Hepatocyte (in vitro differentiated cells): ENCODE data around the gene PIK3R1. TPM values are rescaled to one million over a fixed set of nuclear protein-coding genes. Genes with fewer than 3 reads are reported as not detected.

Experiments used
- DNase-seq: peaks from one replicate; pipeline ENCODE4 v3.0.0-alpha.2; 2016; ENCODE audit warnings: low spot score
- H2AFZ ChIP-seq: fragments of 200-600 bp; sonication (generic); 2 replicates; pipeline ENCODE4 v1.6.0; 2016; ENCODE audit warnings: antibody characterized with exemption, mild to moderate bottlenecking
- H3K27ac ChIP-seq: fragments of 200-600 bp; sonication (generic); 2 replicates; pipeline ENCODE4 v1.5.1; 2016; ENCODE audit warnings: mild to moderate bottlenecking
- H3K27me3 ChIP-seq: fragments of 200-600 bp; sonication (generic); 2 replicates; pipeline ENCODE4 v1.6.1; 2016
- H3K36me3 ChIP-seq: fragments of 200-600 bp; sonication (generic); replicated peaks from 2 replicates; pipeline ENCODE4 v1.5.1; 2016; ENCODE audit warnings: low read depth; ENCODE audit not compliant: insufficient read depth
- H3K4me1 ChIP-seq: fragments of 200-600 bp; sonication (generic); 2 replicates; pipeline ENCODE4 v1.5.1; 2016; ENCODE audit warnings: mild to moderate bottlenecking, moderate library complexity; ENCODE audit not compliant: insufficient read depth
- H3K4me2 ChIP-seq: fragments of 200-600 bp; sonication (generic); 2 replicates; pipeline ENCODE4 v1.6.0; 2016
- H3K4me3 ChIP-seq: fragments of 200-600 bp; sonication (generic); 2 replicates; pipeline ENCODE4 v1.5.1; 2016; ENCODE audit warnings: mild to moderate bottlenecking
- H3K79me2 ChIP-seq: fragments of 200-600 bp; sonication (generic); 2 replicates; pipeline ENCODE4 v1.6.0; 2017; ENCODE audit warnings: mild to moderate bottlenecking
- H3K9me2 ChIP-seq: fragments of 200-600 bp; sonication (generic); replicated peaks from 2 replicates; pipeline ENCODE4 v1.6.0; 2017; ENCODE audit warnings: mild to moderate bottlenecking; ENCODE audit not compliant: insufficient read depth
- H3K9me3 ChIP-seq: fragments of 200-600 bp; sonication (generic); 2 replicates; pipeline ENCODE4 v1.5.1; 2016; ENCODE audit warnings: low read depth, mild to moderate bottlenecking
- H4K20me1 ChIP-seq: fragments of 200-600 bp; sonication (generic); 2 replicates; pipeline ENCODE4 v1.6.0; 2016; ENCODE audit warnings: mild to moderate bottlenecking; ENCODE audit not compliant: insufficient read depth, poor library complexity, severe bottlenecking
- CTCF ChIP-seq: fragments of 200-600 bp; sonication (generic); IDR thresholded peaks from 2 replicates; pipeline ENCODE4 v1.5.1; 2016; ENCODE audit warnings: antibody characterized with exemption, mild to moderate bottlenecking; ENCODE audit not compliant: poor library complexity
- EZH2 ChIP-seq: fragments of 200-600 bp; sonication (generic); IDR thresholded peaks from 2 replicates; pipeline ENCODE4 v1.6.1; 2016; ENCODE audit warnings: antibody characterized with exemption, mild to moderate bottlenecking, borderline replicate concordance
- EZH2phosphoT487 ChIP-seq: fragments of 200-600 bp; sonication (generic); IDR thresholded peaks from one replicate; pipeline ENCODE4 v1.6.1; 2018; ENCODE audit warnings: antibody characterized with exemption, mild to moderate bottlenecking, low read depth, moderate library complexity; ENCODE audit not compliant: unreplicated experiment, severe bottlenecking
- WGBS: methylation state at CpG from one replicate; pipeline ENCODE4 v1.1.6; 2016; ENCODE audit warnings: low lambda C conversion rate; ENCODE audit errors: missing lambda C conversion rate; 5-methylcytosine and 5-hydroxymethylcytosine counted together
- polyA plus RNA-seq: library from polyadenylated mRNA; unstranded; fragments of >200 nt; fragmentation: Nextera tagmentation; extraction: Ambion mirVana; gene quantifications from 2 replicates; pipeline ENCODE4 v1.2.1, GENCODE V29; 2016
- total RNA-seq: library from RNA; depleted of rRNA; stranded (reverse); fragments of >200 nt; gene quantifications from 2 replicates; pipeline ENCODE4 v1.2.3, GENCODE V29; 2014

Gene PIK3R1
- total and polyA plus RNA-seq, 2 experiments from 2014 or later = 38.9 to 109 TPM

GRCh38 chr5:68268852-68269130 lies 53.2 kb downstream of the PIK3R1 start:
- peaks cover 79% of the 10 kb centered on the region for H4K20me1 ChIP-seq
- no peak for DNase-seq
- no peaks in the 10 kb centered on the region for H3K27me3 ChIP-seq
- TF ChIP-seq CTCF = no peak
- TF ChIP-seq EZH2phosphoT487 = no peak
- TF ChIP-seq EZH2 = no peak
- H3K36me3 ChIP-seq = no peaks in the 10 kb centered on the region
- no peak overlapping the region for H3K4me3 ChIP-seq
- H3K9me2 ChIP-seq = no peaks in the 10 kb centered on the region
- 98% methylated on average over 5 of the region's 5 CpGs for whole genome bisulfite sequencing
- H2AFZ ChIP-seq = no peak overlapping the region
- H3K79me2 ChIP-seq = peaks cover 99% of the 10 kb centered on the region
- H3K4me2 ChIP-seq = no peak overlapping the region
- H3K4me1 ChIP-seq = peaks cover 54% of the 10 kb centered on the region
- no peak overlapping the region for H3K27ac ChIP-seq
- no peaks in the 10 kb centered on the region for H3K9me3 ChIP-seq

GRCh38 chr5:68269820-68270219 lies 54.3 kb downstream of the PIK3R1 start:
- Histone ChIP-seq H3K27me3 (no peaks in the 10 kb centered on the region), H2AFZ (no peak overlapping the region), H3K4me1 (peaks cover 48% of the 10 kb centered on the region), H3K27ac (no peak overlapping the region), H3K9me3 (no peaks in the 10 kb centered on the region), H3K9me2 (no peaks in the 10 kb centered on the region), H3K4me2 (no peak overlapping the region), H3K4me3 (no peak overlapping the region), H3K79me2 (peaks cover 99% of the 10 kb centered on the region), H3K36me3 (no peaks in the 10 kb centered on the region), H4K20me1 (peaks cover 84% of the 10 kb centered on the region)
- WGBS = 99% methylated on average over 2 of the region's 2 CpGs
- TF ChIP-seq EZH2phosphoT487 (no peak), CTCF (no peak), EZH2 (no peak)
- no peak for DNase-seq

- Histone ChIP-seq H3K27me3 (no peaks in the 10 kb centered on the region), H2AFZ (no peak overlapping the region), H3K9me3 (no peaks in the 10 kb centered on the region), H3K27ac (no peak overlapping the region), H3K9me2 (no peaks in the 10 kb centered on the region), H3K36me3 (no peaks in the 10 kb centered on the region), H3K79me2 (peaks cover 99% of the 10 kb centered on the region), H3K4me3 (no peak overlapping the region), H4K20me1 (peaks cover 77% of the 10 kb centered on the region), H3K4me1 (peaks cover 42% of the 10 kb centered on the region), H3K4me2 (no peak overlapping the region)
- no peak for TF ChIP-seq EZH2phosphoT487
- TF ChIP-seq EZH2 = no peak
- no peak for TF ChIP-seq CTCF
- no peak for DNase-seq
Measured at GRCh38 chr5:68270399-68270975, 54.9 kb downstream of the PIK3R1 start.

GRCh38 chr5:68271124-68271523 lies 55.6 kb downstream of the PIK3R1 start:
- TF ChIP-seq EZH2 = no peak
- no peak for TF ChIP-seq EZH2phosphoT487
- Histone ChIP-seq H3K9me2 (no peaks in the 10 kb centered on the region), H3K36me3 (no peaks in the 10 kb centered on the region), H3K4me2 (no peak overlapping the region), H3K79me2 (peaks cover 99% of the 10 kb centered on the region), H3K9me3 (no peaks in the 10 kb centered on the region), H3K27ac (no peak overlapping the region), H3K4me1 (peaks cover 35% of the 10 kb centered on the region), H3K27me3 (no peaks in the 10 kb centered on the region), H2AFZ (no peak overlapping the region), H3K4me3 (no peak overlapping the region), H4K20me1 (peaks cover 72% of the 10 kb centered on the region)
- no peak for DNase-seq
- 66% methylated on average over 5 of the region's 5 CpGs for WGBS
